ENCODE data around the gene MYRIP.

The MYRIP gene

GRCh38 chr3:40247714-40248454 lies 438.5 kb downstream of the MYRIP start:
- Histone ChIP-seq H3K9me3 (ENCODE audit: low read length) (no peaks in the 10 kb centered on the region), H3K4me3 (ENCODE audit: low read length) (no peak overlapping the region), H2AFZ (ENCODE audit: low read depth, low read length) (no peak overlapping the region), H3K36me3 (ENCODE audit: insufficient read depth, low read length) (no peaks in the 10 kb centered on the region), H3K4me1 (ENCODE audit: insufficient read depth, low read length) (no peaks in the 10 kb centered on the region), H3K27me3 (ENCODE audit: insufficient read depth, low read length) (no peaks in the 10 kb centered on the region)

DNA sequence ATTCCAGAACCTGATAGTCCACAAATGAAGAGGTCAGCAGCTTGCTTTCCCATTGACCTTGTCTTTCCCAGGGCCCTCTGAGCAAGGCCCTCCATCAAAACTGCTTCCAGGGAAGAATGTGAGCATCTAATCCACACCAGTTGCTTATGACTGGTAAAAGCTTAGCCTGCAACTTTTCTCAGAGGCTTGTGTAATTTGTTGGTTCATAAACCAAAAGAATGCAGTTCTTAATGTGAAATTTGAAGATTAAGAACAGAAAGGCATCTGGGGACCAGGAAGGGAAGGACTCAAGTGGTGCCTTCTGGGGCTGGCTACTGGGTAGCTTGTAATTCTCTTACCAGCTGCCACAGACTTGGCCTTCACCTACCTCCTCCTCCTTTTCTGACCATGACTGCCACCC lies 439.2 kb downstream of the MYRIP start:
- Histone ChIP-seq H3K4me1 (ENCODE audit: insufficient read depth, low read length) (no peaks in the 10 kb centered on the region), H2AFZ (ENCODE audit: low read depth, low read length) (no peak overlapping the region), H3K27me3 (ENCODE audit: insufficient read depth, low read length) (no peaks in the 10 kb centered on the region), H3K36me3 (ENCODE audit: insufficient read depth, low read length) (no peaks in the 10 kb centered on the region), H3K9me3 (ENCODE audit: low read length) (no peaks in the 10 kb centered on the region), H3K4me3 (ENCODE audit: low read length) (no peak overlapping the region)

DNA sequence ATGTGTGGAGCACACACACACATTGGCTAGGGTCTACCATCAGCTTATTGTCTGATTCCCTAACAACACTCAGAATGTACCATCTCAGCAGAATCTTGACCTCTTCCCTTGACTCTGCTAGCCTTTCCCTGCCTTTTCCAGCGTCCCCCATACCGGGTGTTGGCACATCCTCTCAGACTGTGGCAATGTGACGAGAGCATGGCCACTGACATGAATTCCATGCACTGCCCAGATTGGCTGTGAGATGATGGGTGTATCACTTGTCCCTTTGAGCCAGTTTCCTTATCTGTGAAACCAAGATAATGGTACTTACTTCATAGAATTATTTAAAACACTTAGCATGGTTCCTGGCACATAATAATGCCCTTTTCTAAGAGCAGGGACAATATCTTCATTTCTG lies 439.8 kb downstream of the MYRIP start:
- no peak overlapping the region for H2AFZ ChIP-seq (ENCODE audit: low read depth, low read length)
- H3K4me3 ChIP-seq (ENCODE audit: low read length): no peak overlapping the region
- no peaks in the 10 kb centered on the region for H3K36me3 ChIP-seq (ENCODE audit: insufficient read depth, low read length)
- H3K27me3 ChIP-seq (ENCODE audit: insufficient read depth, low read length): no peaks in the 10 kb centered on the region
- H3K4me1 ChIP-seq (ENCODE audit: insufficient read depth, low read length): no peaks in the 10 kb centered on the region
- no peaks in the 10 kb centered on the region for H3K9me3 ChIP-seq (ENCODE audit: low read length)

- Histone ChIP-seq H3K4me3 (ENCODE audit: low read length) (no peak overlapping the region), H3K36me3 (ENCODE audit: insufficient read depth, low read length) (no peaks in the 10 kb centered on the region), H3K9me3 (ENCODE audit: low read length) (no peaks in the 10 kb centered on the region), H2AFZ (ENCODE audit: low read depth, low read length) (no peak overlapping the region), H3K4me1 (ENCODE audit: insufficient read depth, low read length) (peaks cover 8% of the 10 kb centered on the region), H3K27me3 (ENCODE audit: insufficient read depth, low read length) (no peaks in the 10 kb centered on the region)
Observed at GRCh38 chr3:40254491-40254890, 445.1 kb downstream of the MYRIP start.

DNA sequence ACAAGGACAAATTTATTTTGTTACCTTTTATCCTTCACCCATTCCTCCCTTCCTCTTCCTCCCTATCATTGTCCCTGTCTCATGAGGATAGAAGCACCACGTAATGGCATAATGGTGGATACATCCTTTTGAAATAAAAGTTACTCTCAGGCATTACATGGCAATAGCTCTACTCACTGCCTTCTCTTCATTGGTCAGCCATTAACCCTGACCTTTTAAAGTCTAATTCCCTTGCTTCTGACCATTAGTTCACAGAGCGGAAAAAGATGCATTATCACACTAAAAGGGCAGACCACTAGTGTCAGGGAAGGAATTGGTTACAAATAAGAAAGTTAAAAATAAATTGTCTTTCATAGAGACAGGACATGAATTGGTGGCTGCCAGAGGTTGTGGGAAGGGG lies 445.5 kb downstream of the MYRIP start:
- Histone ChIP-seq H3K27me3 (ENCODE audit: insufficient read depth, low read length) (no peaks in the 10 kb centered on the region), H3K4me1 (ENCODE audit: insufficient read depth, low read length) (peaks cover 8% of the 10 kb centered on the region), H3K9me3 (ENCODE audit: low read length) (no peaks in the 10 kb centered on the region)

GRCh38 chr3:40255532-40255931 lies 446.1 kb downstream of the MYRIP start:
- no peaks in the 10 kb centered on the region for H3K36me3 ChIP-seq (ENCODE audit: insufficient read depth, low read length)
- peaks cover 8% of the 10 kb centered on the region for H3K4me1 ChIP-seq (ENCODE audit: insufficient read depth, low read length)
- H3K27me3 ChIP-seq (ENCODE audit: insufficient read depth, low read length): no peaks in the 10 kb centered on the region
- no peak overlapping the region for H3K4me3 ChIP-seq (ENCODE audit: low read length)
- H2AFZ ChIP-seq (ENCODE audit: low read depth, low read length): no peak overlapping the region
- H3K9me3 ChIP-seq (ENCODE audit: low read length): no peaks in the 10 kb centered on the region

More for the DNA sequence above, 445.5 kb downstream of the MYRIP start:
- Histone ChIP-seq H2AFZ (ENCODE audit: low read depth, low read length) (no peak overlapping the region), H3K4me3 (ENCODE audit: low read length) (no peak overlapping the region), H3K36me3 (ENCODE audit: insufficient read depth, low read length) (no peaks in the 10 kb centered on the region)

DNA sequence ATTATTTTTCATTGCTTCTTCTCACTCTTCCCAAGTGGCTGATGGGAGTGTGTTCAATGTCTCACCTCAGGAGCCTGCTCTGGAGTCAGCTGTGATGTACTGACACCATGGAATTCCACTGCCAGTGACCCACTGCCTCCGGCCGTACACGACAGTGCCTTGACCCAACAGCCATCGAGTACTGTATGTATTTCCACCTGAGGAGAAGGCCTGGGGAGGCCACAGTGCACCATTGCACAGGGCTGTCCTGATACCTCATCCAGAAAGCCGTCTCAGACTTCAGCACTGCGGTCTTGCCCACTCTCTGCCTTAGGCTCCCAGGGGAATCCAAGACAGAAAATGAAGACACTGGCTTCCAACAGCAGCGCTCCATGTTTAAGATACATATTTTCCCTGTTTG lies 448.7 kb downstream of the MYRIP start:
- Histone ChIP-seq H3K9me3 (ENCODE audit: low read length) (no peaks in the 10 kb centered on the region), H3K36me3 (ENCODE audit: insufficient read depth, low read length) (no peaks in the 10 kb centered on the region), H3K4me3 (ENCODE audit: low read length) (no peak overlapping the region), H3K27me3 (ENCODE audit: insufficient read depth, low read length) (no peaks in the 10 kb centered on the region), H2AFZ (ENCODE audit: low read depth, low read length) (no peak overlapping the region), H3K4me1 (ENCODE audit: insufficient read depth, low read length) (peaks cover 8% of the 10 kb centered on the region)

- H3K9me3 ChIP-seq (ENCODE audit: low read length): no peaks in the 10 kb centered on the region
- H2AFZ ChIP-seq (ENCODE audit: low read depth, low read length): no peak overlapping the region
- no peak overlapping the region for H3K4me3 ChIP-seq (ENCODE audit: low read length)
- H3K27me3 ChIP-seq (ENCODE audit: insufficient read depth, low read length): no peaks in the 10 kb centered on the region
- H3K4me1 ChIP-seq (ENCODE audit: insufficient read depth, low read length): peaks cover 8% of the 10 kb centered on the region
- no peaks in the 10 kb centered on the region for H3K36me3 ChIP-seq (ENCODE audit: insufficient read depth, low read length)
Observed at GRCh38 chr3:40258555-40258954, 449.1 kb downstream of the MYRIP start.

DNA sequence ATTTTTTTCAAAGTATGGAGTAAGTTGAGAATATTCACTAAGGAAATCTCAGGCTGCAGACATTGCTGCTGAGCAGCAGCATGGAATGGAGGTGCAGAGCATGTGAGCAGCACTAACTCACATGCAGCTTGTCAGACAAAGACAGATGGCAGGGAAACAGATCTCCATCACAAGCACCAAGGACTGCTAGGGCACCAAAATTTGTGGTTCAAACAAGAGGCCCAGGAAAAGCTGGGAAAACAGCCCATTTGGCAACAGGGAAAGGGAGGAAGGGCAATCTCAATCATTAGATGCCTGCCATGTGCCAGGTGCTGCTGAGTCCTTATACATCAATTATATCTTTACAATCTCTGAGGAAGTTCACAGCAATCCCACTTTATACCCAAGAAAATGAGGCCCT lies 452.9 kb downstream of the MYRIP start:
- H3K4me3 ChIP-seq (ENCODE audit: low read length): no peak overlapping the region
- no peaks in the 10 kb centered on the region for H3K27me3 ChIP-seq (ENCODE audit: insufficient read depth, low read length)
- H2AFZ ChIP-seq (ENCODE audit: low read depth, low read length): no peak overlapping the region
- no peaks in the 10 kb centered on the region for H3K9me3 ChIP-seq (ENCODE audit: low read length)
- no peaks in the 10 kb centered on the region for H3K36me3 ChIP-seq (ENCODE audit: insufficient read depth, low read length)
- H3K4me1 ChIP-seq (ENCODE audit: insufficient read depth, low read length): peaks cover 9% of the 10 kb centered on the region

- H3K4me1 ChIP-seq (ENCODE audit: insufficient read depth, low read length): peaks cover 27% of the 10 kb centered on the region
- no peak overlapping the region for H2AFZ ChIP-seq (ENCODE audit: low read depth, low read length)
- no peaks in the 10 kb centered on the region for H3K36me3 ChIP-seq (ENCODE audit: insufficient read depth, low read length)
- H3K4me3 ChIP-seq (ENCODE audit: low read length): no peak overlapping the region
- no peaks in the 10 kb centered on the region for H3K27me3 ChIP-seq (ENCODE audit: insufficient read depth, low read length)
- H3K9me3 ChIP-seq (ENCODE audit: low read length): no peaks in the 10 kb centered on the region
Observed at GRCh38 chr3:40264451-40264850, 455.0 kb downstream of the MYRIP start.

DNA sequence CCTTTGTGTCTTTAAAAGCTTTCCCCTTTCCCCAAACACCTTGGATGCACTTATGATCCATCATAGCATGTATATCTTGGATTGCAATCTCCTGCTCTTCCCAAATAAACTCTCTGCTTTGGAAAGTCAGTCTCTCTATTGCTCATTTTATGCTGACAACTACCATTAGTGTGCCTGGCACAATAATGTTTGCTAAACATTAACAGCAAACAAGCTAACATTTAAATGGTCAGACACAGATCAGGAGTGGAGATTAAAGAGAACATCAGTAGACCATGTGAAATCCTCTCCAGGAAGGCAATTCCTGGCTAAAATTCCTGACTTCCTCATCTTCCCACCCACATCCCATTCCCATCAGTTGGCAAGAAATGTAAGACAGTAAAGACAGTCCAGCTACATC lies 455.8 kb downstream of the MYRIP start:
- Histone ChIP-seq H3K4me3 (ENCODE audit: low read length) (no peak overlapping the region), H2AFZ (ENCODE audit: low read depth, low read length) (no peak overlapping the region), H3K27me3 (ENCODE audit: insufficient read depth, low read length) (no peaks in the 10 kb centered on the region), H3K9me3 (ENCODE audit: low read length) (no peaks in the 10 kb centered on the region), H3K4me1 (ENCODE audit: insufficient read depth, low read length) (peaks cover 27% of the 10 kb centered on the region), H3K36me3 (ENCODE audit: insufficient read depth, low read length) (no peaks in the 10 kb centered on the region)

GRCh38 chr3:40267937-40268724 lies 458.7 kb downstream of the MYRIP start:
- Histone ChIP-seq H3K4me1 (ENCODE audit: insufficient read depth, low read length) (peaks cover 27% of the 10 kb centered on the region), H3K36me3 (ENCODE audit: insufficient read depth, low read length) (no peaks in the 10 kb centered on the region), H3K4me3 (ENCODE audit: low read length) (no peak overlapping the region), H3K9me3 (ENCODE audit: low read length) (no peaks in the 10 kb centered on the region), H3K27me3 (ENCODE audit: insufficient read depth, low read length) (no peaks in the 10 kb centered on the region), H2AFZ (ENCODE audit: low read depth, low read length) (no peak overlapping the region)

DNA sequence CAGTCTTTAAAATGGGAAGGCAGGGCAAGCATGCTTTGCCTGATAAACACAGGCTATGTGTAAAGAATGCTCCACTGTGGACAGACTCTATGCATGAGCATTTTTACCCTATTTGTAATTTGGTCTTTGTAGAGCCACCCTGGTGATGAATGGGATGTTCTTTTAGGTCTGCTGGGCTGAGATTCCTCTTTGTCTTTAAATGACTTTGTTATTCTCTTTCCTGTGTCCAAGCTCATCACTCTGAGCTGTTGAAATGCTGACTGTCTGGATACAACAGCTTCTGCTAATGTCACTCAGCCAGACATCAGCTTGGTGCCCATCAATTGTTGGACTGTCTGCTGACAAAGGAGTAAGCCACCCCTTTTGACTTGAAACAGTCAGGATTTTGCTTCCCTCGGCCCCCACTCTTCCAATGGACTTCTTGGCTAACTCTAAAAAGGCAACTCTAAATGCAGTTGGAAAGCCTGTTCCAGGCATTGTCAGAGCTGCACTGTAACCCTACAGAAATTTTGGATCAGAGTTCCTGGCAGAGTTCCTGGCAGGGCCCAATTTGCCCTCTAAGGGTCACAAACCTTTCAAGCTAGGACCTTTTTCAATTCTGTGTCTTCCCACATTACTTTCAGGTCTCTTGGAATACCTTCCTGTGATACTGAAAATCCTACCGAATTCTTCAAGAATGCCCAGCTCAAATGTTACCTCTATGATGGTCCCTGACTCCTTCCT lies 459.6 kb downstream of the MYRIP start:
- Histone ChIP-seq H3K4me3 (ENCODE audit: low read length) (no peak overlapping the region), H2AFZ (ENCODE audit: low read depth, low read length) (no peak overlapping the region), H3K27me3 (ENCODE audit: insufficient read depth, low read length) (no peaks in the 10 kb centered on the region), H3K9me3 (ENCODE audit: low read length) (no peaks in the 10 kb centered on the region), H3K36me3 (ENCODE audit: insufficient read depth, low read length) (no peaks in the 10 kb centered on the region), H3K4me1 (ENCODE audit: insufficient read depth, low read length) (peaks cover 26% of the 10 kb centered on the region)
